HG03280 (cell line): Measurements from ENCODE around the gene MAPK8IP2.
"Not testable (repeated sequence)": the region's sequence is repeated elsewhere in the genome, so short reads cannot be mapped to it uniquely, and the experiment has no call there.

Experiments
- ATAC-seq: cut with Tn5 transposase; IDR thresholded peaks from one replicate; pipeline ENCODE4 v1.9.1; 2021; ENCODE audit warnings: mild to moderate bottlenecking, moderate library complexity; ENCODE audit not compliant: unreplicated experiment

Gene MAPK8IP2

GRCh38 chr22:50599816-50600455 lies 657 bp upstream of the MAPK8IP2 start:
- ATAC-seq: no peak

- no peak for ATAC-seq
Measured at GRCh38 chr22:50600967-50601668, 525 bp downstream of the MAPK8IP2 start.

DNA sequence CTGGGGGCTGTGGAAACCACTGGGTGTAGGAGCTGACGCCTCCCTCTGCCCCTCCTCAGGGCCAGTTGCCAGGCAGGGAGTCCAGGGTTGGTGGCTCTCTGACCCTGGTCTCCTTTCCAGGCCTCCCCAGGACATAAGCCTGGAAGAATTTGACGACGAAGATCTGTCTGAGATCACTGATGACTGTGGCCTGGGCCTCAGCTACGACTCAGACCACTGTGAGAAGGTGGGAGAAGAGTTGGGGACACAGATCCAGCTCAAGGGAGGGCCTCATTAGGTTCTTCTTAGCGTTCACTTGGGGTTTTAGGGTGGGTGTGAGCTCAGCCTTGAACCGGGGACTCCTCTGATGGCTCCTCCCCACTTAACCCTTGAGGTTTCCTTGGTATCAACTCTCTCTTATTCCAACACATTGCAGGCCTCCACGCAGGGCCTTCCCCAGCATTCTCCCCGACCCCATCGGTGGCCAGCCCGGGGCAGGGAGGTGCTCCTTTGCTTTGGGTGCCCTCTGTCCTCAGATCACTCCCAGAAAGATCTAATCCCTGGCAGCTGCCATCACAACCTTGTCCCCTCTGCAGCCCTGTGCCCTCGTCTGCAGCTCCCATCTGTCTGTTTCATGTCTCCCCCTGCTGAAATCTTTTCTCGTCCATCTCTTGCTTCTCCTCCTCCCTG lies 1.2 kb downstream of the MAPK8IP2 start:
- no peak for ATAC-seq

GRCh38 chr22:50602338-50602700 lies 1.7 kb downstream of the MAPK8IP2 start:
- ATAC-seq: no peak

DNA sequence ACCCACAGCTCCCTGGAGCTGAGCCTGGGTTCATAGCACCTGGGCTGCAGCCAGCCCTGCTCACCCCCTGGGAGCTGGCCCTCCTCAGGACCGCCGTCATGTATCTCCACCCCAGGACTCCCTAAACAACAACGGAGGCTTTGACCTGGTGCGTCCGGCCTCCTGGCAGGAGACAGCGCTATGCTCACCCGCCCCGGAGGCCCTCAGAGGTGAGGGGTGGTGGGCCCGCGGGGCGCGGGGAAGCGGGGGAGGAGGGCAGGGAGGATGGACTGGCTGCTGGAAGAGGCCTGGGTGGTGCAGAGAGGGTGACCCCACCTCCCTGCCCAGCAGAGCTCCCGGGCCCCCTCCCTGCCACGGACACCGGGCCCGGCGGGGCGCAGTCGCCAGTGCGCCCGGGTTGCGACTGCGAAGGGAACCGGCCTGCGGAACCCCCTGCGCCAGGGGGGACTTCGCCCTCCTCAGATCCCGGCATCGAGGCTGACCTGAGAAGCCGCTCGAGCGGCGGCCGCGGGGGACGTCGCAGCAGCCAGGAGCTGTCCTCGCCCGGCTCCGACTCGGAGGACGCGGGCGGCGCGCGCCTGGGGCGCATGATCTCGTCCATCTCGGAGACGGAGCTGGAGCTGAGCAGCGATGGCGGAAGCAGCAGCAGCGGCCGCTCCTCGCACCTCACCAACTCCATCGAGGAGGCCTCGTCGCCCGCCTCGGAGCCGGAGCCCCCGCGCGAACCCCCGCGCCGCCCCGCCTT lies 3.1 kb downstream of the MAPK8IP2 start:
- no peak for ATAC-seq

GRCh38 chr22:50604256-50605001 lies 3.8 kb downstream of the MAPK8IP2 start:
- no peak for ATAC-seq

- no peak for ATAC-seq
Measured at GRCh38 chr22:50605002-50605612, 4.5 kb downstream of the MAPK8IP2 start.

GRCh38 chr22:50605613-50606074 lies 5.1 kb downstream of the MAPK8IP2 start:
- ATAC-seq: no peak

DNA sequence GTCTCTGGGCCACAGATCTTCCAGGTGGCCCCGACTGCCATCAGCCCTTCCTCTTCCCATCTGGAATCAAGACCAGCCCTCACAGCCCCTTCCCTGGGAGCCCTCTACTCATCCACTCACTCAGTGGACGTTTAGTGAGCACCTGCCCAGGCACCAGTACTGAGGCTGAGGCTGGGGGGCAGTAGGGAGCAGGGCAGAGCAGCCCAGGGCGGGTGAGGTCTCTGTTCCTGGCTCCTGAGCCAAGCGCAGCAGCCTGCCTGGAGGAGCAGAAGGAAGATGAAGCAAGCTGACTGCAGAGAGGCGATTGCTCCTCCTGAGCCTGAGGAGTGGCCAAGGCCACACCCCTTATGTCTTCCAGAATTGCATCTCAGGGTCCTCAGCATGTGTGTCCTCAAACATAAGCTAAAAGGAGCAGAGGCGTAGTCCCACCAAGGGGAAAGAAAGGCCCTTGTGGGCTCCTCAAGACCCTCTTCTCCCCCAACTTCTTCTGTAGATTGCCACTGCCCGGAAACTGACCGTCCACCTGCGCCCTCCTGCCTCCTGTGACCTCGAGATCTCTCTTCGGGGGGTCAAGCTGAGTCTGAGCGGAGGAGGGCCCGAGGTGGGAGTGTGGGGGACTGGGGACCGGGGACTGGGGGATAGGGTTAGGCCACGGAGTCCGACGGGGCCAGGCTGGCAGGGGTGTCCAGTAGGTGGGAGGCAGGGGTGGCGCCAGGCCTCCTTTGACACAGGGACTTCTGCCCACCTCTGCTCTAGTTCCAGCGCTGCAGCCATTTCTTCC lies 5.8 kb downstream of the MAPK8IP2 start:
- ATAC-seq: no peak

DNA sequence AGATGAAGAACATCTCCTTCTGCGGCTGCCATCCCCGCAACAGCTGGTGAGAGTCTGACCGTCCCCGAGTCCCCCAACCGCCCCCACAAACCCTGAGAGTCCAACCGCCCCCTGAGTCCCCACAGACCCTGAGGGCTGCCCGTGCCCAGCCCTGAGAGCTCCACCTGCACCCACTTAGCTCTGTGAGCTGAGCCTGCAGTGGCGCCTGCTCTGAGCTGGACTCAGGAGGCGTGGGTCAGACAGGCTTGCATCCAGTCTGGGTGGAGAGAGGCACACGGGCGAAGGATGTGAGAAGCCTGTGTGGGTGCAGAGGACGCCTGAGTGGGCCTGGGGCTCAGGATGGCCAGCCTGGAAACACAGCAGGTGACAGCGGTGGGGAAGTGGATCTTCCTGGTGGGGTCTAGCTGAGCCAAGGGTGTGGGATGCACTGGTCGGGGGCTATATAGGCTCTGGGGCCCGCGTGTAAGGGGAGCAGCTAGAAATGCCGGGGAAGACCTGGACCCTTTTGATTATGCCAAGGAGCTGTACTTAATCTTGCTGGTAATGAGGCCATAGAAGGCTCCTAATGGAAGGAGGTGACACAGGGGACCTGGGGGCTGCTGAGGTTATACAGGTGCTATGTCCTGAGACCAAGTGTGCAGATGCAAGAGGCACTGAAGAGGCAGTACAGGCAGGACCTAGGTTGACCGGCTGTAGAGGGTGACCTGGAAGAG lies 6.5 kb downstream of the MAPK8IP2 start:
- ATAC-seq: no peak

DNA sequence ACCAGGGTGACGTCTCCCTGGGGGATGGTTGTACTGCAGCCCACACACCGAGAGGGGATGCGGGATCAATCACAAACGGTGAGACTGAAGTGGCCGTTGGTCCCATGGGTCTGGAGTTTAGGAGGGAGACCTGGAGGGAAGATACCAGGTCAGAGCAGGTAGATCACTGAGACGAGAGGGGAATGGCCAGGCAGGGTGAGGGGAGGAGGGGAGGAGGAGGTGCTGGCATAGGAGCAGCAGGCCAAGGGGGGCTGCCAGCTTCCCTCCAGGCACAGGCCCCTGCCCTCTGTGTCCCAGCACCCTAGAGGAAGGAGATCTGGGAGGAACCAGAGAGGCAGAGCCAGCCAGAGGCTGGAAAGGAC lies 7.0 kb downstream of the MAPK8IP2 start:
- no peak for ATAC-seq

- not testable (repeated sequence) for ATAC-seq
Measured at GRCh38 chr22:50608058-50608840, 7.7 kb downstream of the MAPK8IP2 start.

DNA sequence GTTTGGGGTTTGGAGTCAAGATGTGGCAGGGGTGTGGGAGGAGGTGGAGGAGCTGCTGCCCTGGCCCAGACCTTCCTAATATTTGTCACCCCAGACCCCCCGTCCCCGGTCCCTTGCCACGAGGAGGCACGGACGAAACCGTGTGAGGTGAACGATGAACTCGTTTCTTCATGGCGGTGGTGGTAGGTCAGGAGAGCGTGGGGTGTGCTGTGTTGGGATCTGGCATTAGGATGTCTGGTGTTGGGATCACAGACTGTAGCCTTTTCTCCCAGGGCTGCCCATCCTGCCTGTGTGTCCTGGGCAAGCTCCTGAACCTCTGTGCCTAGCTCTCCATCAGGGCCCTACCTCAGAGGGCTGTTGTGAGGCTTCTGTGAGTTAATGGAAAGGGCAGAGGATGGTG lies 8.4 kb downstream of the MAPK8IP2 start:
- no peak for ATAC-seq

- no peak for ATAC-seq
Measured at GRCh38 chr22:50609599-50609998, 9.0 kb downstream of the MAPK8IP2 start.

DNA sequence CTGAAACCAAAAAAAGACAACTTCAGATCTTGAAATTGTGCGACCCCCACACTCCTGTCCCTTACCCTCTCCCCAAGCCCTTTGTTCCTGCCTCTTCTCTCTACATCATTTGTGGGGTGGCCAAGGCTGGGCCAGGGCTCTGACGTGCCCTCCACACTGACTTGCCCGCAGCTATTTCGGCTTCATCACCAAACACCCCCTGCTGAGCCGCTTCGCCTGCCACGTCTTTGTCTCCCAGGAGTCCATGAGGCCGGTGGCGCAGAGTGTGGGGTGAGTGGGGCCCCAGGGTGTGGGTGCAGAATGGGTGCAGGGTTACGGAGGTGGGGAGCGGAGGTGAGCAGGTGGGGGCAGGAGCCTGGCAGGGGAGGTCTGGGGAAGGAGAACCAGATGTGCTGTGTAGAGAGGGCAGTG lies 9.5 kb downstream of the MAPK8IP2 start:
- ATAC-seq: no peak

GRCh38 chr22:50610581-50610980 lies 10.0 kb downstream of the MAPK8IP2 start:
- no peak for ATAC-seq

GRCh38 chr22:50611341-50612060 lies 10.9 kb downstream of the MAPK8IP2 start:
- ATAC-seq: no peak

GRCh38 chr22:50612168-50612527 lies 11.6 kb downstream of the MAPK8IP2 start:
- no peak for ATAC-seq
